HUDEP-2 (cell line): ENCODE results near the gene CIZ1.

Source experiments
- DNase-seq, 76 experiments: peaks; one replicate each; lab custom pipeline; 2025; ENCODE audit not compliant: unreplicated experiment in 76 of 76; lab: John Stamatoyannopoulos, UW

The CIZ1 gene

DNA sequence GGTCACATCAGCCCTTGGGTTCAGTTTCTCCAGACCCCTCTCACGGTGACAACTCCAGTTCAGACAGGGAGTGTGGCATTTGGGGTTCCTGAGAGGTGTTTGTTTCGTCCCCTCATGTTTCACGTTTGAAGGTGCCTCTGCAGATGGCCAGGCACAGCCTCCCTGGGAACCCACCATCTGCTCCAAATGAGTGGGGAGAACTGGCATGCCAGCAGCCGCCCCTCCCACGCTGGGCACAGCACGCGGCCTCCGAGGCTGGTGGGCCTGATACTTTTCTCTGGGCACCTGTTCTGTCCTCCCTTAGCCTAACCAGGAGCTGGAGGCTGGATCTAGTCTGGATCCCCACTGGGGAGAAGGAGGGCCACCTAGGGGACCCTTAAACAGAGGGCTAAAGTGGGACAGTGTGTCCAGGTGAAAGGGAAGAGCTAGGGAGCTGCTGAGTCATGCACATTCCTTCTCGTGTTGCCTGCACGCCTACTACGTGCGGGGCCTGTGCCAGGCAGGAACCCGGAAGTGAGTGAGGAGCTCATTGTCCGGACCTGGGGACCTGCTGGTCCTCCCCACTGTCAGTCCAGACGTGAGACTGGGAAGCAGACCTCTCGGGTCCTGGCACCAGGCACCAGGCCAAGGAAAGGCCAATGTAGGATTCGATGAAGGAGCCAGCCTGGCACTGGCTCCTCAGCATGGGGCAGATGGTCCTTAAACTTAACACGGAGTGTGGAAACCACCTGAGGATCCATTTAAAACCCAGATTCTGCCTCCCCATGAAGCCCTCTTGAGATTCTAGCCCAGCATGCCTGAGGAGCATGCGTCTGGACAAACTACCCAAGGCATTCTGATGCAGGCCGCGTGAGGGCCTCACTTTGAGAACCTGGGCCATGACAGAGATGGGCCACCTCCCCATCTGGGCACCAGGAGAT, 23.5 kb upstream of the CIZ1 start:
- DNase-seq: no peak

DNA sequence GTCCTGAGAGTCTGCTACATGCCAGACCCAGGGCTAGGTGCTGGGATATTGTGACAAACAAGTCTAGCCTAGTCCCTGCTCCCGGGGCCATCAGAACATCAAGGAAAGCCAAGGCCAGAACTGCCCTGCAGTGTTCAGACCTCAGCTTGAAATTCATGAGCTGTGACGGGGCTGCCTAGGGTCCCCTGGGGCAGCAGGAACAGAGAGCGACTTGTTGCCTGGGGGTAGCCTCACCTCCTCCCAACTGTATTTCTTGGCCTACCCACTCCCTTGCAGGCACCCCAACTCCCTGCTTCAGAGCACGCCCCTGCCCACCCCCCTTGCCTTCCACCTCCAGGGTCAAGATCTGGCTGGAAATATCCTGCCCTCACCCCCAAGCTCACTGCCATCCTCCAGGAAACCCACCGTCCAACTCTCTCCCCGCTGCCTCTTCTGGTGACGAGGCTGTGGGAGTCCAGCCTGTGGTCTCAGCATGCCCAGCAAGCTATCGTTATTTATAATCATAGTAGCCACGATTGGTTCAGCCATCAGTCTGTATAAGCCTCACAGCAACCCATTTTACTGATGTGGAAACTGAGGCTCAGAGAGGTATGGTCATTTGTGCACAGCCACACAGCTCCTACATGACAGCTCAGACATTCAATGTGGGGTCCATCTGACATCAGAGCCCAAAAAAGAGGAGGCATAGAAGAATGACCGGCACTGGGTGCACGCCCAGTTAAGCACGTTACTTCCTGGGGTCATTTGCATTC, 22.6 kb upstream of the CIZ1 start:
- no peak for DNase-seq

DNA sequence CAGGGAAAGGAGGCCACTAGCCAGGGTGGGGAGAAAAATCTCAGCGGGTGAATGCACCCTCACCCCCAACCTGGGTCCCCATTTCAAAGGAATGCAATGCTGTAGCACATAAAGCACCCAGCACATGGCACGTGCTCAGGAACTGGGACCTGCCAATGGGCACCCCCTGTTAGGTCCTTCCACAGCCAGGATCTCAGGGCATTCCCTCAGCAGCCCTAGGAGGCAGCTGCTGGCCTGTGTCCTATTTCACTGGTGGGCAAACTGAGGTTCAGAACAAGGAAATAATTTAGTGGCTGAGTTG, 20.6 kb upstream of the CIZ1 start:
- no peak for DNase-seq

DNA sequence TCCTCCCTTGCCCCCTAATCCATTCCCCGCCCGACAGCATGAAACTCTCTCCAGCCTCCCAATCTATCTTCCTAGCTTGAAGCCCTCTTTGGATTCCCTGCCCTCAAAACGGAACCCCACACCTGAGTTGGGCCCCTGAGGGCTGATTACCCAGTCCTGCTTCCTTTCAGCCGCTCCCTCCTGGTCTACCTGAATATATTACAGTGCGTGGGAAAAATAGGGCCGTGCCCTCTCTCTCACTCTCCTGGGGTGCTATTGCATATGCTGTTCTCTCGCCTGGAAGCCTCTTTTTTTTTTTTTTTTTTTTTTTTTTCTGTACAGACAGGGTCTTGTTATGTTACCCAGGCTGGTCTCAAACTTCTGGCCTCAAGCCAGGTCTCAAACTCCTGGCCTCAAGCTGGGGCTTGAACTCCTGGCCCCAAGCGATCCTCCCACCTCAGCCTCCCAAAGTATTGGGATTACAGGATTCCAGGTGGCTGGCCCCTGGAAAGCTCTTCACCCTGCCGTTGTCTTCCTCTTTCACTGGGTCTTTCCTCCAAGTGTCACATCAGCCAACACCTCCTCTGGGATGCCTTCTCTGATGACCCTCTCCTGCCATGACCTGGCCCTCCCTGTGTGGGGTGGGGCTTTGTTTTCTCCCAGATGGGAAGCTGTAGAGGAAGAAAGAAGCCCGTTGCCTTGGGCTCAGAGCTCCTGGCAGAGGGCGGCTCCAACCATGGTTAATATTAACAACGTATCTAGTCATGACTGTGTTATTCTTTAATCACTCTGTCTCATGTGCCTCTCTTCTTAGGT, 20.0 kb upstream of the CIZ1 start:
- no peak for DNase-seq

DNA sequence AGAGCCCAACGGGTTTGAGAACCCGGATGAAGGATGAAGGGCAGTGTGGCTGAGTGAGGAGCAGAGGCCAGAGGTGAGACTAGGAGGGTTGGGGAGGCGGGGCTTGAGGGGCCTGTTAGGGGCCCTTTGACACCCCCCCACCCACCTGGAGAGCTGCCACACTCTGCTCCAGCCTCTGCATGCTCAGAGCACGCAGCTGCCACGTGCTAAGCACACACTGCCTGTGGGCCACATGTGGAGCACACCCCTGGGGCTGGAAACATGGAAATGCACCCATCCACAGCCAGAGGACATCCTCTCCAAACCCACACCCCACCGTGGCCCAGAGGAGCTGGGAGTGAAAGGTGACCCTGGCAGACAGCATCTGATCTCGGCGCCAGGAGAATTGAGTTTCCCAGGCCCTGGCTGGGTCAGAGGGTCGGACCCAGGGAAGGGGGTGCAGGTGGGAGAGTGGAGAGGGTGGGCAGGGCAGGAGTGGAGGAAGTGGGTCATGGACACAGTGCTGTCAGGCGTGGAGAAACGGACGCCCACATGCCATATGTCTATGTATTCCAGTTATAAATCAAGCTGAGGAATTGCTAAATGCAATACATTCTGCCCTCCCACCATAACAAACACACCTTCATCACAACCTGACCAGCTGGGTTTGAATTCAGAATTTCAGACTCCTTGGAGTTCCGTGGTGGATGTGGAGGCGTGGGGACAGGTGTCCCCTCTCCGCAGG, 17.7 kb upstream of the CIZ1 start:
- no peak for DNase-seq

DNA sequence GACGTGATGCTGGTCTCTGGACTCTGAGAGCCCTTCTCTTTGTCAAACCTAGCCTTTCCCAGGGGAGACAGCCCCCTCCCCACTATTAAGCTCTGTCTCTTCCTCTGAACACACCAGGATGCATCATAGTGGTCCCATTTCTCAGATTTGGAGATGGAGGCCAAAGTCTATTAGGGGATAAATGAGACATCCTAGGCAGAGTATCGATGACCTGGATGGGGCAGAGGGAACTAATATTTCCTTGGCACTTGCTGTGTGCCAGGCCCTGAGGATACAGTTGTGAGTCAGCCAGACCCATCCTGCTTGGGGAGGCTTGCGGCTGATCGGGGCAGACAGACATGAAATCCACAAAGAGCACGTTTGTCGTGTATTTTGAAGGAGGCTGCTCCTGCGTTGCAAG, 17.0 kb upstream of the CIZ1 start:
- no peak for DNase-seq

DNA sequence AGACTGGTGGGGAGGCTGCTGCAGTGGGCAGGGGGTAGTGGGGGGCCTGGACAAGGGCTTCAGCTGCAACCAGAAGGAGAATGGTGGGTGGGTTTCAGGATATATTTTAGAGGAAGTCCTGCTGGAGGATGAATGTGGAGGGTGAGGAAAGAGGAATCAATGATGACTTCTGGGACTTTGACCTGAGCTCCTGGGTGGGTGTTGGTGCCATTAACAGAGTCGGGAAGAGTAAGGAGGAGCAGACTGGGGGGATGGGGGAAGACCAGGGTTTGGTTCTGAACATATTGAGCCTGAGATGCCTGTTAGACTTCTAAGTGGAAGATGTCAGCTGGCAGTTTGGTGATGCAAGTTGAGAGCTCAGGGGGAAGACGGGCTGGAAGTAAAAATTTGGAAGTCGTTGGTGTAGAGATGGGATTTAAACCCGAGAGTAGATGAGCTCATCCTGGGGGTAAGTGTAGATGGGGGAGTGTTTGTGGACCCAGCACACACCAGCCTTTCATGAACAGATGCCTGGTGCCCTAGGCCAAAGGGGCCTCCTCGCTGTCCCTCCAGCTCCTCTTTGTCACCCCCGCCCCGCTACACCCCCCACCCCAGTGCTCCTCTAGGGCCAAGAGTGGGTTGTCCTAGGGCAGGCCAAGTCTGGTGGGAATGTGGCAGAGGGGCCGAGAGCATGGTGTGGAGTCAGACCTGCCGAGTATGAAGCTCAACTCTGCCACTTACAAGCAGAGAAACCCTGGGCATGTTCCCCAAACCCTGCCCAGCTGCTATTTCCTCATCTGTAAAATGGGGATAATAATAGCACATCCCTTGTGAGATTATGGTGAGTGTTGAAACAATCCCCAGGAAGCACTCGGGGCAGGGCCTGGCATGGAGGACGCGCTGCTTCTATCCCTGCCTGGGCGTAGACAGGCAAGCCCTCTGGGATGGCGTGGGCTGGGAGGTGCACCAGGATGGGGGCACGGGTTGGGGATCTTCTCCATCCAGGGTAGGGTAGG, 15.8 kb upstream of the CIZ1 start:
- no peak for DNase-seq

DNA sequence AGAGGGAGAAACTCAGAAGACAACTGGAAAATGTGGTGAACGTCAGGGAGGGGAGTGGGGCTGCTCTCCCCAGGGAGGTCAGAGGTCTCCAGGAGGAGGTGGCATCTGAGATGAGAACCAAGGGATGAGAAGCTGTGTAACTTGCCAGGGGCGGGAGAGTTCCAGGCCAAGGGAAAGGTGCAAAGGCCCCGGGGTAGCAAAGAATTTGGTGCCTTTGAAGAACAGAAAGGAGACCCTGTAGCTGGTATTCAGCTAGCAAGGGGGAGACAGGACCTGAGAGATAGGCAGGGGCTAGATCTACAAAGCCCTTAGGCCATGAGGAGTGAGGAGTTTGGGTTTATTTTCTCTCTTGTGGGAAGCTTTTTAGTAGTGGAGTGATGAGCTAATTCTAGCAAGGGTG, 15.1 kb upstream of the CIZ1 start:
- no peak for DNase-seq

DNA sequence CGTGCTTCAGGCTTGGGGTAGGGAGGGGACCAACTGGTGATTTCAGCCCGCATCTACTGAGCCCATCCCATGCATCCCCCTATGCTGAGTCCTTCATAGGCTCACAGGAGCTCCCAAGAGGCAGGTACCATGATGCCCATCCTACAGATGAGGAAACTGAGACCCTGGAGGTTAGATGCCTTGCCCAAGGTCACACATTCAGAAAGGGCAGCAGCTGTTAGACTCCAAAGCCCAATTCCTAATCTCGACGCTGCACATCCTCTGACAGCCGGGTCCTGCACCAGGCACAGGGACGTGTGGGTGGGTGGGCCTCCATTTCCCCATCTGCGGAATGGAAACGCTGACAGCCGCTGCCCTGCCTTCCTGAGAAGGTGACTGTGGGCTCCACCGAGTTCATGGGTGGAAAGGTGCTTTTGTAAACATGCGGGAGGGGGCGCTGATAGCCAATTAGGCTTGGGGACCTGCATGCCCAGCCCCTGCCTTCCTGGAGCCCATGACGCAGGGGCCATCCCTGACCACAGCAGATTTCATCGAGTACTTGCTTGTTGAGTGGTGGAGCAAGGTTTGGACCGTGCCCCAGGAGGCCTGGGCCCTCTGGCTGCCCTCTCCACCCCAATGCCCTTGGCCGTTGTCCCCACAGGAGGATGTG, 14.0 kb upstream of the CIZ1 start:
- no peak for DNase-seq

DNA sequence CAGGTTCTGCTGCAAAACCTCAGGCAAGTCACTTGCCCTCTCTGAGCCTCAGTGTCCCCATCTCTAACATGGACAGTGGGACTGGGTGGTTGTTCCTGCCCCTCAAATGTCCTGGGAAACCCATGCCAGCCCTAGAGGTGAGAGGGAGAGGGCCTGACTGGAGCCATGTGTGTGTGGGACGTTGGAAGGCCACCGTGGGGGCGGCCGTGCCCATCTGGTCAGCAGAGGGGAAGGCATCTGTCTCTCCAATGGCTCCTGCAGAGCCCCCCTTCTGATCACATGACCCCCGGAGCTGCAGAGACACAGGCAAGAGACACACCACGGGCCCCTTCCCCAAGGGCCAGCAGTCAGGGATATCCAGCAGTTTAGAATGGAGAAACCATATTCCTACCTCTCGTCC, 13.5 kb upstream of the CIZ1 start:
- no peak for DNase-seq

DNA sequence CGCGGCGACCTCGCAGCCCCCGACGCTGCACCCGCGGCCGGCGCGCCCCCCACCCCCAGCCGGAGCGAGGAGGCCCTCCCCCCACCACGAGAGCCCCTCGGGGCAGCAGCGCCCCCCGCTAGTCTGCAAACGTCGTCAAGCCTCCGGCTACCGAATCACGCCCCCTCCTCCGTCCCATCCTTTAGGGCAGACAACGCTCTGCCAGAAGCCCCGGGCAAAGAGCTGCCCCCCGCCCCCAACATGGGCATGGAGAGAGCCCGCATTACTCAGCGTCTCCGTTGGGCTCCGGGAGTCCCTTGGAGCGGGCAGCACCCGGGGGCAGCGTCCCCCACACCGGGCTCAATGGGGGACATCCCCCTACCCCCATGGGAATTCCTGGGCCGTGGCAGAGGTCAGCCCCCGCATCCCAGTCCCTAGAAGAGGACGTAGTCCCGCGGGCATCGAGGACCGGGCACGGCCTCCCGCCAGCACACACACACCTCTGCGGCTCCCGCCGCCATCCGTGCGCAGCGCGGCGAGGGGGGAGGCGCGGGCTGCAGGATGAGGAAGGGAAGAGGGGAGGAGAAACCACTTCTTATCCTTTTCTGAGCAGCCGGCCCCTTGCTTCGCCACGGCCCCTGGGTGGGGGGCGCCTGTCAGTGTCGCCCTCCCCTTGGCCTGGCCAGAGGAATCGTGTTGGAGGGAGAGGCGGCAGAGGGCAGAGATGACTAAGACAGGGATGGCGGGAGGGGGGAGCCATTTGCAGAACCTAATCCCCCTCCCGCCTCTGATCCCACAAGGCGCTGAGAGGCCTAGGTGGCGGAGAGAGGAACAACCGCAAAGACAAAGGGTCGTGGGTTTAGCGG, 12.6 kb upstream of the CIZ1 start:
- DNase-seq: no peak

DNA sequence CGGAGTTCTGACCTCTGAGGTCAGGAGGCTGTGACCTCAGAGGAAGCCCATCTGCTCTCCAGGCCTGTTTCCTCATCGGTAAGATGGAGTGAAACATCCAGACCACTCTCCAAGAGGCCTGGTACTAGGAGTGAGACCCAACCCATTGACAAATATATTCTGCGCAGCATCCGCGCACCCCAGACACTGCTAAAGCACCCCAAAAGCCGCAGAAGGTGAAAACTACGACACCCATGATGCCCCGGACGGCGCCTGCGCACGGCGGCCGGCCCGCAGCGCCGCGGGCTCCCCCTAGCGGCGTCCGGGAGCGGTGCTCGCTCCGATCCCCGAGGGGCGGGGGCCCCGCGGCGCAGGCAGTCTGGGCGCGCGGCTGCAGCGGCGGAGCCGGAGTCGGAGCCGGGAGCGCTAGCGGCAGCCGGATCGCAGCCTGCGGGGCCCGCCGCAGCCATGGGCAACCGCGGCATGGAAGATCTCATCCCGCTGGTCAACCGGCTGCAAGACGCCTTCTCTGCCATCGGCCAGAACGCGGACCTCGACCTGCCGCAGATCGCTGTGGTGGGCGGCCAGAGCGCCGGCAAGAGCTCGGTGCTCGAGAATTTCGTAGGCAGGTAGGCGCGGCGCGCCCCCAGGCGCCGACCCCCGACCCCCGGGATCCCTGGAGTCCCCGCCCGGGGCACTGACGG, 11.8 kb upstream of the CIZ1 start, which contains the start of gene DNM1:
Gene DNM1, plus strand, starts transcription at position 356 of the 683 bp plus-strand sequence. Its CDS starts 92 bp downstream, at position 448.
- DNase-seq: peak in 53 of 76 experiments; percentile 2 to 63 (median 30)

DNA sequence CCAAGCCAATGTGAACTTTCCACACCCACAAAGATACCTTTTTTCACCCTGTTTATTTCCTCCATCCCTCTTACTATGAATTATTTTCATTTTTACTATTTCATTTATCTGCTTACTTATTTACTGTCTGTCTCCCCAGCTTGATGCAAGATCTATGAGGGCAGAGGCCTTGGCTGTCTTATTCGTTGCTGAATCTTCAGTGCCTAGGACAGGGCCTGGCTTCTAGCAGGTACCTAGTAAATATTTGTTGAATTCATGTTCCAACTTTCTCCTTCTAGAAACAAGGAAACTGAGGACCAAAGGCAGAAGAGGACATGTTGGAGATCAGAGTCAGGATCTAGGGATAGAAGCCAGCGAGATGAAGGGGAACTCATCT, 11.3 kb upstream of the CIZ1 start:
- DNase-seq: no peak

DNA sequence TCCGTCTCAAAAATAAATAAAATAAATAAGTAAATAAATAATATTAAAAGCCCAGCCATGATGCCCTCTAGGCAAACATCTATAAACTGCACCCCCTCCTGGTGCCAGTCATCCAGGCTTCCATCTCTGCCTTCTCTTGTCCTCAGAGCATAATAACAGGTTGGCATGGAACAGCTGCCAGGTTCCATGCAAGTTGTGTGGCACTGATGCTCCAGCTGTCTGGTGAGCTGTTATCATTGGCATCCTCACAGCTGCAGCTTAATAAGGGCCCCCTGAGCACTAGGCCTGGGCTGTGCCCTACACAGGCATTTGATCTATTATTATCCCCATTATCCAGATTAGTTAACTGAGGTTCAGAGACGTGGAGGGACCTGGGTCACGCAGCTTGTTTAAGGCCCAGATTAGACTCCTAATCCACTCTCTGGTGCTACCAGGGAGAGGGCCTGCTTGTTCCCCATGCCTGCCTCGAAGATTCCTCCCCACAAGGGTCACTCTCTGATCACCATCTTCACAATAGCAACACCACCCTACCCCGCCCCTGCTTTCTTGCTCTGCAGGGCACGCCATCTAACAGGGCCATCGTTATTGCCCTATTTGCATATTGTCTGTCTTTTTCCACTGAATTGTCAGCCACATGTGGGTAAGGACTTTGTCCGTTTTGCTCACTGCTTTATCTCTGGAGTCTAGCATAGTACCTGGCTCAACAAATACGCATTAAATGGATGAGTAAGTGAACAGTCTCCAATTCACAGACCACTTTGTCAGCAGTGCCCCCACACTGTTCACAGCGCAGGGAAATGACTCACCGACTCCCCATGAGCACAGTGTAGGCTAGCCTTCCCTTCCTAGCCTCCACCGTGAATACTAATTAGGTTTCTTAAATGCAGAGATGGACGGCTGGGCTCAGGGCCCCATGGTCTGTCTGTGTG, 10.3 kb upstream of the CIZ1 start:
- no peak for DNase-seq

DNA sequence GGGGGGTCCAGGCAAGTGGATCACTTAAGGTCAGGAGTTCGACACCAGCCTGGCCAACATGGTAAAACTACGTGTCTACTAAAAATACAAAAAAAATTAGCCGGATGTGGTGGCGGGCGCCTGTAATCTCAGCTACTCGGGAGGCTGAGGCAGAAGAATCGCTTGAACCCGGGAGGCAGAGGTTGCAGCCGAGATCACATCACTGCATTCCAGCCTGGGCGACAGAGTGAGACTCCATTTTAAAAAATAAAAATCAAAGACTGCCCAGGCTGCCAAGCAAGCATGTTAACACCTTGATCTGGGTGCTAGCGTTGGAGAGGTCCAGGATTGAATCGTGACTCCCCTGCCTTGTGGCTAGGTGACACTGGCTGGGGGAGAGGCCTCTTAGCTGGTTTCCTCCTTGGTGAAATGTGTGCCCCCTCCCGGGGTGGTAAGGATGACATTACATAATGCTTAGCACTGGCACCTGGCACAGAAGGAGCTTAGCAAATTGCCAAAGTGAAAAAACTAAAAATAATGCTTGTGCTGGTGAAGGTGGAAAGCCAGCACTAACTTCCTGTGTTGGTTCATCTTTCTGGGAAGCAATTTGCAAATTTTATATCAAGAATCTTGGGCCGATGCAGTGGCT, 2.2 kb upstream of the CIZ1 start:
- no peak for DNase-seq
